ENCODE measurements around the gene SH3BP1. TPM values are rescaled to one million over a fixed set of nuclear protein-coding genes. Genes with fewer than 3 reads are reported as not detected.
"Not testable (repeated sequence)": the region's sequence is repeated elsewhere in the genome, so short reads cannot be mapped to it uniquely, and the experiment has no call there.

SH3BP1 gene
- total and polyA plus RNA-seq, 2 of the 4 experiments (the other 2 are of a cell fraction), result 8.8 to 33.3 TPM

DNA sequence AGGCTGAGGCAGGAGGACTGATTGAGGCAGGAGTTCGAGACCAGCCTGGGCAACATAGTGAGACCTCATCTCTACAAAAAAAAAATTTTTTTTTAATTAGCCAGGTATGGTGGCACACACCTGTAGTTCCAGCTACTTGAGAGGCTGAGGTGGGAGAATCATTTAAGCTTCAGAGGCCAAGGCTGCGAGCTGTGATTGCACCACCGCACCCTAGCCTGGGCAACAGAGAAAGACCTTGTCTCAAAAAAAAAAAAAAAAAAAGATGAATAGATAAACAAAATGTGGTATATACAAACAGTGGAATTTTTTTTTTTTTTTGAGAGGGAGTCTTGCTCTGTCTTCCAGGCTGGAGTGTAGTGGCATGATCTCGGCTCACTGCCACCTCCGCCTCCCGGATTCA lies 48.4 kb upstream of the SH3BP1 start:
- H3K14ac ChIP-seq (replicated peaks; ENCODE audit: low read depth, low read length); H4K91ac ChIP-seq (ENCODE audit: insufficient read depth, low read depth, low read length); H2BK20ac ChIP-seq (ENCODE audit: low read depth, low read length); H2AK5ac ChIP-seq (ENCODE audit: low read depth, low read length); H3K9me3 ChIP-seq (ENCODE audit: control insufficient read depth, insufficient read depth, low read length); POLR2A ChIA-PET (ENCODE audit: unreplicated experiment); H4K5ac ChIP-seq (ENCODE audit: low read depth, low read length); H2BK120ac ChIP-seq (ENCODE audit: low read depth, low read length); H3K4me1 ChIP-seq (ENCODE audit: control insufficient read depth, insufficient read depth, low read length); H3K36me3 ChIP-seq (ENCODE audit: control insufficient read depth, insufficient read depth, low read length); in situ Hi-C loops (cut with MboI; ENCODE audit: low sequenced_read_pairs); H3K56ac ChIP-seq (ENCODE audit: extremely low read depth, insufficient read depth, low read length); ATAC-seq (ENCODE audit: low read depth); dilution Hi-C loops (cut with HindIII; ENCODE audit: low sequenced_read_pairs, unreplicated experiment); BruUV-seq (replicated peaks); H3K27ac ChIP-seq (ENCODE audit: insufficient read depth, low read length); H3K23ac ChIP-seq (ENCODE audit: low read depth, low read length); H3K9me1 ChIP-seq (ENCODE audit: insufficient read depth, low read length); H2AFZ ChIP-seq (replicated peaks; ENCODE audit: low read length, poor library complexity); DNase-seq; H2AK9ac ChIP-seq (replicated peaks; ENCODE audit: low read depth, low read length, poor library complexity); H4K8ac ChIP-seq (ENCODE audit: low read depth in 2 of 2, low read length in 2 of 2); H3K9ac ChIP-seq (ENCODE audit: low read depth, low read length); intact Hi-C loops (cut with micrococcal nuclease); H3K79me1 ChIP-seq (ENCODE audit: low read depth in 1 of 2, low read length in 2 of 2); H3K4me3 ChIP-seq (ENCODE audit: insufficient read depth, low read depth, low read length); H2BK15ac ChIP-seq (ENCODE audit: low read depth, low read length); H3K4ac ChIP-seq (ENCODE audit: low read depth, low read length); H4K20me1 ChIP-seq (ENCODE audit: insufficient read depth, low read length); H2BK5ac ChIP-seq (ENCODE audit: low read depth, low read length, poor library complexity, severe bottlenecking); H3K18ac ChIP-seq (ENCODE audit: low read depth, low read length); H3K4me2 ChIP-seq (ENCODE audit: low read depth, low read length): not testable (repeated sequence)
- H3K27me3 ChIP-seq (ENCODE audit: control insufficient read depth, insufficient read depth, low read length), result peaks cover 20% of the 10 kb centered on the region
- CTCF ChIA-PET, result interaction anchor here (0.6 to 0.7 kb wide), 2 partner anchors 16 to 47 kb away, joined by 3 read pairs; no protein-coding TSS in a partner anchor
- no CpG with 5 or more reads among the region's 6 CpGs for WGBS, 2 experiments (ENCODE audit: extremely low coverage in 2 of 2, insufficient read length in 1 of 2)

Data from IMR-90 (cell line).